Gastroesophageal sphincter (tissue), 4 donors: ENCODE results near the gene BTRC. TPM values are rescaled to one million over a fixed set of nuclear protein-coding genes. Genes with fewer than 3 reads are reported as not detected.

Source experiments
- ATAC-seq: fragments of 150-250 bp; one replicate; pipeline ENCODE4 v1.9.1; 2016; ENCODE audit warnings: mild to moderate bottlenecking, moderate library complexity
- H3K27ac ChIP-seq, 4 donors: fragments of 200-600 bp; sonication (generic) in 3 of 4; 1 replicate in 3 of 4; 2 replicates in 1 of 4; pipeline ENCODE4 v1.5.1; 2016 to 2019
- H3K27me3 ChIP-seq: fragments of 200-600 bp; sonication (generic); one replicate; pipeline ENCODE4 v1.5.1; 2019
- H3K36me3 ChIP-seq, 2 donors: fragments of 200-600 bp; sonication (generic); one replicate each; pipeline ENCODE4 v1.5.1; 2019; ENCODE audit warnings: control low read depth in 1 of 2
- H3K4me1 ChIP-seq, 3 donors: fragments of 200-600 bp; sonication (generic); 1 replicate in 2 of 3; 2 replicates in 1 of 3; pipeline ENCODE4 v1.5.1; 2016 to 2019; ENCODE audit warnings: control low read depth in 2 of 3
- H3K4me3 ChIP-seq, 2 donors: fragments of 200-600 bp; sonication (generic); one replicate each; pipeline ENCODE4 v1.5.1; 2019; ENCODE audit warnings: mild to moderate bottlenecking in 1 of 2, moderate library complexity in 1 of 2
- H3K9me3 ChIP-seq, 3 donors: fragments of 200-600 bp; sonication (generic); one replicate each; pipeline ENCODE4 v1.5.1; 2017 to 2019; ENCODE audit warnings: control low read depth in 2 of 3
- CTCF ChIP-seq, 4 experiments: fragments of 200-600 bp in 2 of 4; fragments of 450-650 bp in 2 of 4; sonication (generic) in 1 of 4; IDR thresholded peaks; one replicate each; pipeline ENCODE4 v1.5.1; 2017 to 2019; ENCODE audit warnings: antibody characterized with exemption in 4 of 4, mild to moderate bottlenecking in 2 of 4, moderate library complexity in 2 of 4
- EP300 ChIP-seq: sonication (generic); formaldehyde crosslinking; IDR thresholded peaks from one replicate; pipeline ENCODE4 v1.6.1; 2017; ENCODE audit warnings: antibody characterized with exemption, mild to moderate bottlenecking
- POLR2A ChIP-seq, 2 donors: fragments of 450-650 bp; IDR thresholded peaks; one replicate each; pipeline ENCODE4 v1.6.1; 2017; ENCODE audit warnings: antibody characterized with exemption in 2 of 2, mild to moderate bottlenecking in 2 of 2, moderate library complexity in 1 of 2
- POLR2AphosphoS5 ChIP-seq: sonication (generic); formaldehyde crosslinking; IDR thresholded peaks from one replicate; pipeline ENCODE4 v1.6.1; 2017; ENCODE audit warnings: antibody characterized with exemption
- WGBS, 2 donors: methylation state at CpG; one replicate each; pipeline ENCODE4 v1.1.5; 2018; ENCODE audit warnings: low coverage in 1 of 2; 5-methylcytosine and 5-hydroxymethylcytosine counted together
- total RNA-seq, 4 donors: library from RNA; depleted of rRNA; stranded (reverse); fragments of >200 nt; gene quantifications; one replicate each; pipeline ENCODE4 v1.1.0, GENCODE V29; 2016

The BTRC gene
- total RNA-seq, 4 donors from 2014 or later: 9.0 to 15.6 (median 14.1) TPM

GRCh38 chr10:101447477-101447876 is 93.5 kb downstream of the BTRC start:
- Histone ChIP-seq H3K27me3 (no peaks in the 10 kb centered on the region), H3K4me3 (no peak overlapping the region), H3K9me3 (no peaks in the 10 kb centered on the region), H3K36me3 (no peaks in the 10 kb centered on the region), H3K27ac (no peak overlapping the region), H3K4me1 (peaks cover 0 to 4% (median 0%) of the 10 kb centered on the region in 3 donors)
- WGBS, 2 donors: 100% methylated on average over 2 of the region's 2 CpGs
- ATAC-seq: no peak
- no peak for TF ChIP-seq CTCF (IDR thresholded peaks at IDR 0.05)
- no peak for TF ChIP-seq POLR2AphosphoS5

- H3K27me3 ChIP-seq: no peaks in the 10 kb centered on the region
- no peak overlapping the region for H3K27ac ChIP-seq
- WGBS, 2 donors: 69 to 81% methylated on average over 5 to 6 of the region's 6 CpGs
- ATAC-seq: no peak
- H3K4me1 ChIP-seq: peaks cover 0 to 4% (median 0%) of the 10 kb centered on the region in 3 donors
- H3K36me3 ChIP-seq: no peaks in the 10 kb centered on the region
- no peaks in the 10 kb centered on the region for H3K9me3 ChIP-seq
- H3K4me3 ChIP-seq: no peak overlapping the region
- no peak for TF ChIP-seq EP300
- TF ChIP-seq CTCF (IDR thresholded peaks at IDR 0.05): no peak
- no peak for TF ChIP-seq POLR2A (IDR thresholded peaks at IDR 0.05)
- no peak for TF ChIP-seq POLR2AphosphoS5
Observed at GRCh38 chr10:101450277-101451080, 96.5 kb downstream of the BTRC start.

GRCh38 chr10:101451261-101451660 is 97.3 kb downstream of the BTRC start:
- Histone ChIP-seq H3K9me3 (no peaks in the 10 kb centered on the region), H3K4me3 (no peak overlapping the region), H3K4me1 (peaks cover 0 to 4% (median 0%) of the 10 kb centered on the region in 3 donors), H3K27me3 (no peaks in the 10 kb centered on the region), H3K27ac (no peak overlapping the region), H3K36me3 (no peaks in the 10 kb centered on the region)
- ATAC-seq: no peak
- WGBS, 2 donors: 100% methylated on average over 1 of the region's 1 CpG
- TF ChIP-seq CTCF (IDR thresholded peaks at IDR 0.05) (no peak), POLR2A (IDR thresholded peaks at IDR 0.05) (no peak), POLR2AphosphoS5 (no peak), EP300 (no peak)

GRCh38 chr10:101451667-101452069 is 97.7 kb downstream of the BTRC start:
- ATAC-seq: no peak
- Histone ChIP-seq H3K27ac (no peak overlapping the region), H3K36me3 (no peaks in the 10 kb centered on the region), H3K9me3 (no peaks in the 10 kb centered on the region), H3K27me3 (no peaks in the 10 kb centered on the region), H3K4me3 (no peak overlapping the region), H3K4me1 (peaks cover 0 to 4% (median 0%) of the 10 kb centered on the region in 3 donors)
- 69 to 92% methylated on average over 2 to 8 of the region's 8 CpGs for WGBS, 2 donors
- TF ChIP-seq EP300 (no peak), POLR2AphosphoS5 (no peak), POLR2A (IDR thresholded peaks at IDR 0.05) (no peak), CTCF (IDR thresholded peaks at IDR 0.05) (no peak)

GRCh38 chr10:101452176-101452575 is 98.2 kb downstream of the BTRC start:
- no peak for TF ChIP-seq POLR2AphosphoS5
- TF ChIP-seq EP300: no peak
- no peak for TF ChIP-seq POLR2A (IDR thresholded peaks at IDR 0.05)
- TF ChIP-seq CTCF (IDR thresholded peaks at IDR 0.05): no peak
- no peak for ATAC-seq
- no peak overlapping the region for H3K4me3 ChIP-seq
- H3K27me3 ChIP-seq: no peaks in the 10 kb centered on the region
- H3K27ac ChIP-seq: no peak overlapping the region
- no peaks in the 10 kb centered on the region for H3K4me1 ChIP-seq
- no peaks in the 10 kb centered on the region for H3K36me3 ChIP-seq
- 85 to 100% methylated on average over 1 of the region's 1 CpG for WGBS, 2 donors
- H3K9me3 ChIP-seq: no peaks in the 10 kb centered on the region
